Lower leg skin (tissue), 3 donors: Measurements from ENCODE around the gene CACNA1H.

Experiments used
- CTCF ChIP-seq, 3 donors: fragments of 450-650 bp; IDR thresholded peaks; one replicate each; pipeline ENCODE4 v1.5.1; 2016; ENCODE audit warnings: antibody characterized with exemption in 3 of 3, mild to moderate bottlenecking in 3 of 3, moderate library complexity in 2 of 3
- POLR2A ChIP-seq, 2 donors: fragments of 450-650 bp; IDR thresholded peaks; one replicate each; pipeline ENCODE4 v1.6.1; 2016 to 2017; ENCODE audit warnings: antibody characterized with exemption in 2 of 2, mild to moderate bottlenecking in 1 of 2, moderate library complexity in 1 of 2

- no peak for TF ChIP-seq CTCF (IDR thresholded peaks at IDR 0.05)
- no peak for TF ChIP-seq POLR2A (IDR thresholded peaks at IDR 0.05)
Measured at GRCh38 chr16:1146409-1146808, 6.5 kb upstream of the CACNA1H start.
